ENCODE measurements around the gene EGFR. TPM values are rescaled to one million over a fixed set of nuclear protein-coding genes. Genes with fewer than 3 reads are reported as not detected.

EGFR gene
- total and polyA plus RNA-seq, 2 donors (not counting 3 experiments of a cell fraction or from before 2014, with no cell fraction given), result 1.5 to 4.1 TPM

GRCh38 chr7:54978364-54979116 lies 40.3 kb upstream of the EGFR start:
- H3K79me2 ChIP-seq (ENCODE audit: control insufficient read depth, insufficient read depth, low read length), result no peaks in the 10 kb centered on the region
- H3K9me3 ChIP-seq (replicated peaks; ENCODE audit: control insufficient read depth, insufficient read depth, low read length), result no peaks in the 10 kb centered on the region
- dilution Hi-C loops (cut with MboI; ENCODE audit: extremely low pct_ligation_motif_present, low sequenced_read_pairs), result no loop called here
- peaks cover 14 to 32% of the 10 kb centered on the region in 2 experiments for H3K27me3 ChIP-seq (ENCODE audit: control insufficient read depth in 2 of 2, insufficient read depth in 2 of 2, low read length in 2 of 2)
- H3K4me3 ChIP-seq (replicated peaks in 1 of 3; ENCODE audit: insufficient read depth in 1 of 3, low read depth in 1 of 3, low read length in 3 of 3), result no peak overlapping the region
- ChIA-PET CTCF (no interaction called here), POLR2A (no interaction called here)
- intact Hi-C loops (cut with micrococcal nuclease), result no loop called here
- BruUV-seq (replicated peaks), result no TSS peak
- H3K9ac ChIP-seq (replicated peaks; ENCODE audit: extremely low read depth, insufficient read depth, low read length), result no peak overlapping the region
- H3K4me1 ChIP-seq (ENCODE audit: control insufficient read depth, extremely low read depth, insufficient read depth, low read length), result no peaks in the 10 kb centered on the region
- H3K27ac ChIP-seq (ENCODE audit: insufficient read depth, low read depth, low read length), result no peak overlapping the region
- no peak overlapping the region for H3K4me2 ChIP-seq (ENCODE audit: insufficient read depth, low read length)
- H2AFZ ChIP-seq (ENCODE audit: low read depth, low read length), result no peak overlapping the region
- no peaks in the 10 kb centered on the region for H3K36me3 ChIP-seq (ENCODE audit: control insufficient read depth in 2 of 2, extremely low read depth in 1 of 2, insufficient read depth in 2 of 2, low read length in 2 of 2)
- DNase-seq (ENCODE audit: low read depth, low spot score) (no peak), FAIRE-seq (no peak)
- no peak for TF ChIP-seq POLR2AphosphoS5 (IDR thresholded peaks at IDR 0.05; ENCODE audit: insufficient read depth, low read depth, low read length)
- H4K20me1 ChIP-seq (replicated peaks; ENCODE audit: control insufficient read depth, extremely low read depth, insufficient read depth, low read length), result no peaks in the 10 kb centered on the region
- H3K9me1 ChIP-seq (replicated peaks; ENCODE audit: control insufficient read depth, extremely low read depth, insufficient read depth, low read length), result no peaks in the 10 kb centered on the region

- Histone ChIP-seq H4K20me1 (replicated peaks; ENCODE audit: control insufficient read depth, extremely low read depth, insufficient read depth, low read length) (no peaks in the 10 kb centered on the region), H3K79me2 (ENCODE audit: control insufficient read depth, insufficient read depth, low read length) (no peaks in the 10 kb centered on the region), H3K27ac (ENCODE audit: insufficient read depth, low read depth, low read length) (no peak overlapping the region), H3K27me3 (ENCODE audit: control insufficient read depth in 2 of 2, insufficient read depth in 2 of 2, low read length in 2 of 2) (peaks cover 15 to 39% of the 10 kb centered on the region in 2 experiments), H3K9me1 (replicated peaks; ENCODE audit: control insufficient read depth, extremely low read depth, insufficient read depth, low read length) (no peaks in the 10 kb centered on the region), H3K9ac (replicated peaks; ENCODE audit: extremely low read depth, insufficient read depth, low read length) (no peak overlapping the region), H3K4me3 (replicated peaks in 1 of 3; ENCODE audit: insufficient read depth in 1 of 3, low read depth in 1 of 3, low read length in 3 of 3) (no peak overlapping the region), H3K4me1 (ENCODE audit: control insufficient read depth, extremely low read depth, insufficient read depth, low read length) (peaks cover 4% of the 10 kb centered on the region), H2AFZ (ENCODE audit: low read depth, low read length) (no peak overlapping the region), H3K9me3 (replicated peaks; ENCODE audit: control insufficient read depth, insufficient read depth, low read length) (no peaks in the 10 kb centered on the region), H3K36me3 (ENCODE audit: control insufficient read depth in 2 of 2, extremely low read depth in 1 of 2, insufficient read depth in 2 of 2, low read length in 2 of 2) (no peaks in the 10 kb centered on the region), H3K4me2 (ENCODE audit: insufficient read depth, low read length) (no peak overlapping the region)
- TF ChIP-seq CTCF (IDR thresholded peaks at IDR 0.05; ENCODE audit: extremely low read depth in 1 of 2, insufficient read depth in 1 of 2, low read depth in 1 of 2, low read length in 2 of 2) (no peak), JUN (IDR thresholded peaks at IDR 0.05; ENCODE audit: borderline replicate concordance, insufficient read depth, insufficient read length, low read depth) (no peak), MAX (IDR thresholded peaks at IDR 0.05; ENCODE audit: insufficient read depth, insufficient read length) (no peak), MYC (IDR thresholded peaks at IDR 0.05; ENCODE audit: low read depth, low read length) (no peak), FOS (IDR thresholded peaks at IDR 0.05; ENCODE audit: borderline replicate concordance, insufficient read depth, low read length) (no peak), EZH2 (IDR thresholded peaks at IDR 0.05; ENCODE audit: borderline replicate concordance, low read depth, low read length, severe bottlenecking) (no peak), POLR2AphosphoS5 (IDR thresholded peaks at IDR 0.05; ENCODE audit: insufficient read depth, low read depth, low read length) (no peak), GATA2 (IDR thresholded peaks at IDR 0.05; ENCODE audit: insufficient read depth, insufficient read length, low read depth, low read length) (no peak), POLR2A (IDR thresholded peaks at IDR 0.05; ENCODE audit: low read depth, low read length) (no peak)
- intact Hi-C loops (cut with micrococcal nuclease) (loop anchor here (5.0 kb wide), 1 partner anchor 43 kb away; no protein-coding TSS in a partner anchor), dilution Hi-C loops (cut with MboI; ENCODE audit: extremely low pct_ligation_motif_present, low sequenced_read_pairs) (no loop called here)
- no peak for DNase-seq (ENCODE audit: low read depth, low spot score)
- POLR2A ChIA-PET, result no interaction called here
- CTCF ChIA-PET, result interaction anchor here (1.2 kb wide), 1 partner anchor 275 kb away, joined by 5 read pairs; no protein-coding TSS in a partner anchor
- FAIRE-seq, result no peak
- no TSS peak for BruUV-seq (replicated peaks)
Observed at GRCh38 chr7:54980521-54980920, 38.3 kb upstream of the EGFR start.

Data from endothelial cell of umbilical vein (primary cell).